ENCODE results near the gene TAGAP.

The TAGAP gene

GRCh38 chr6:159066483-159066882 lies 21.7 kb upstream of the TAGAP start:
- Mint-ChIP-seq H3K9me3 (no peaks in the 10 kb centered on the region), H3K4me3 (no peak overlapping the region), H3K36me3 (ENCODE audit: low read depth) (no peaks in the 10 kb centered on the region), H3K27ac (no peak overlapping the region), H3K27me3 (ENCODE audit: low read depth, poor library complexity) (peaks cover 55% of the 10 kb centered on the region), H3K4me1 (peaks cover 7% of the 10 kb centered on the region)
- DNase-seq = no peak
- no peak for TF ChIP-seq CTCF (IDR thresholded peaks at IDR 0.05)

GRCh38 chr6:159065759-159066329 lies 21.1 kb upstream of the TAGAP start:
- Mint-ChIP-seq H3K36me3 (ENCODE audit: low read depth) (no peaks in the 10 kb centered on the region), H3K27ac (no peak overlapping the region), H3K4me1 (peaks cover 7% of the 10 kb centered on the region), H3K27me3 (ENCODE audit: low read depth, poor library complexity) (peaks cover 53% of the 10 kb centered on the region), H3K9me3 (no peaks in the 10 kb centered on the region), H3K4me3 (no peak overlapping the region)
- no peak for TF ChIP-seq CTCF (IDR thresholded peaks at IDR 0.05)
- no peak for DNase-seq

- no peak for TF ChIP-seq CTCF (IDR thresholded peaks at IDR 0.05)
- DNase-seq = no peak
- no peaks in the 10 kb centered on the region for H3K9me3 Mint-ChIP-seq
- H3K27ac Mint-ChIP-seq = no peak overlapping the region
- H3K36me3 Mint-ChIP-seq (ENCODE audit: low read depth) = no peaks in the 10 kb centered on the region
- H3K4me1 Mint-ChIP-seq = peaks cover 7% of the 10 kb centered on the region
- H3K4me3 Mint-ChIP-seq = no peak overlapping the region
- peaks cover 52% of the 10 kb centered on the region for H3K27me3 Mint-ChIP-seq (ENCODE audit: low read depth, poor library complexity)
Observed at GRCh38 chr6:159065091-159065490, 20.3 kb upstream of the TAGAP start.

GRCh38 chr6:159064477-159064876 lies 19.7 kb upstream of the TAGAP start:
- no peak for DNase-seq
- no peak overlapping the region for H3K4me3 Mint-ChIP-seq
- no peaks in the 10 kb centered on the region for H3K36me3 Mint-ChIP-seq (ENCODE audit: low read depth)
- no peak for TF ChIP-seq CTCF (IDR thresholded peaks at IDR 0.05)
- no peak overlapping the region for H3K27ac Mint-ChIP-seq
- peaks cover 46% of the 10 kb centered on the region for H3K27me3 Mint-ChIP-seq (ENCODE audit: low read depth, poor library complexity)
- no peaks in the 10 kb centered on the region for H3K9me3 Mint-ChIP-seq
- peaks cover 6% of the 10 kb centered on the region for H3K4me1 Mint-ChIP-seq

GRCh38 chr6:159063549-159063948 lies 18.8 kb upstream of the TAGAP start:
- TF ChIP-seq CTCF (IDR thresholded peaks at IDR 0.05) = no peak
- H3K4me1 Mint-ChIP-seq = no peaks in the 10 kb centered on the region
- no peak overlapping the region for H3K4me3 Mint-ChIP-seq
- no peaks in the 10 kb centered on the region for H3K9me3 Mint-ChIP-seq
- H3K36me3 Mint-ChIP-seq (ENCODE audit: low read depth) = no peaks in the 10 kb centered on the region
- no peak for DNase-seq
- peaks cover 40% of the 10 kb centered on the region for H3K27me3 Mint-ChIP-seq (ENCODE audit: low read depth, poor library complexity)
- no peak overlapping the region for H3K27ac Mint-ChIP-seq

- H3K4me3 Mint-ChIP-seq = no peak overlapping the region
- no peak for DNase-seq
- TF ChIP-seq CTCF (IDR thresholded peaks at IDR 0.05) = no peak
- no peaks in the 10 kb centered on the region for H3K9me3 Mint-ChIP-seq
- H3K36me3 Mint-ChIP-seq (ENCODE audit: low read depth) = no peaks in the 10 kb centered on the region
- H3K27me3 Mint-ChIP-seq (ENCODE audit: low read depth, poor library complexity) = peaks cover 35% of the 10 kb centered on the region
- no peaks in the 10 kb centered on the region for H3K4me1 Mint-ChIP-seq
- H3K27ac Mint-ChIP-seq = no peak overlapping the region
Observed at GRCh38 chr6:159062976-159063375, 18.2 kb upstream of the TAGAP start.
